CD4-positive, alpha-beta memory T cell (primary cell): ENCODE results near the gene RIMBP2. TPM values are rescaled to one million over a fixed set of nuclear protein-coding genes. Genes with fewer than 3 reads are reported as not detected.

Experiments used
- CTCF ChIA-PET: fragments of 350-600 bp; sonication (Branson Sonifier 250); formaldehyde crosslinking; loops from one replicate; lab custom pipeline; 2021; ENCODE audit warnings: inconsistent platforms; ENCODE audit not compliant: partially characterized antibody; lab: Charles Lee
- POLR2A ChIA-PET: fragments of 350-600 bp; sonication (Branson Sonifier 250); formaldehyde crosslinking; loops from one replicate; lab custom pipeline; 2021; ENCODE audit not compliant: partially characterized antibody; lab: Charles Lee
- DNase-seq, 5 donors: peaks; one replicate each; pipeline versions ENCODE4 v3.0.0 to v3.0.0-alpha.2; 2020 to 2022; ENCODE audit warnings: mixed read lengths in 1 of 5
- H3K27ac ChIP-seq: one replicate; pipeline ENCODE4 v1.7.0; 2013; ENCODE audit warnings: low read depth, low read length
- H3K27me3 ChIP-seq: 2 replicates; pipeline ENCODE4 v1.7.0; 2013; ENCODE audit warnings: mild to moderate bottlenecking, low read length, moderate library complexity; ENCODE audit not compliant: insufficient read depth
- H3K36me3 ChIP-seq: 2 replicates; pipeline ENCODE4 v1.7.0; 2013; ENCODE audit warnings: mild to moderate bottlenecking, low read length, moderate library complexity; ENCODE audit not compliant: insufficient read depth
- H3K4me1 ChIP-seq: 2 replicates; pipeline ENCODE4 v1.7.0; 2013; ENCODE audit warnings: mild to moderate bottlenecking, low read length, moderate library complexity; ENCODE audit not compliant: insufficient read depth
- H3K4me3 ChIP-seq, 2 donors: one replicate each; pipeline ENCODE4 v1.7.0; 2013; ENCODE audit warnings: low read length in 2 of 2, mild to moderate bottlenecking in 1 of 2
- H3K9me3 ChIP-seq, 2 donors: one replicate each; pipeline ENCODE4 v1.7.0; 2013; ENCODE audit warnings: low read length in 2 of 2, control low read depth in 1 of 2; ENCODE audit not compliant: control insufficient read depth in 1 of 2
- H3K27ac Mint-ChIP-seq, 7 donors: one replicate each; pipeline ENCODE4 v1.8.0; 2020 to 2021; ENCODE audit warnings: mixed read lengths in 7 of 7, mild to moderate bottlenecking in 6 of 7, inconsistent platforms in 3 of 7, moderate library complexity in 3 of 7
- H3K27me3 Mint-ChIP-seq, 2 donors: one replicate each; pipeline ENCODE4 v1.8.0; 2020 to 2021; ENCODE audit warnings: mixed read lengths in 2 of 2
- H3K36me3 Mint-ChIP-seq, 2 donors: one replicate each; pipeline ENCODE4 v1.8.0; 2020 to 2021; ENCODE audit warnings: mixed read lengths in 2 of 2, inconsistent platforms in 1 of 2, mild to moderate bottlenecking in 1 of 2
- H3K4me1 Mint-ChIP-seq, 4 donors: one replicate each; pipeline ENCODE4 v1.8.0; 2020 to 2021; ENCODE audit warnings: mixed read lengths in 4 of 4, mild to moderate bottlenecking in 1 of 4
- H3K4me3 Mint-ChIP-seq, 8 donors: one replicate each; pipeline ENCODE4 v1.8.0; 2020 to 2021; ENCODE audit warnings: mixed read lengths in 8 of 8, mild to moderate bottlenecking in 7 of 8, moderate library complexity in 6 of 8, inconsistent platforms in 3 of 8
- H3K9me3 Mint-ChIP-seq, 8 donors: one replicate each; pipeline ENCODE4 v1.8.0; 2020 to 2021; ENCODE audit warnings: mixed read lengths in 8 of 8, mild to moderate bottlenecking in 5 of 8, inconsistent platforms in 3 of 8, moderate library complexity in 1 of 8
- intact Hi-C: fragments of 100-400 bp; cut with micrococcal nuclease; formaldehyde crosslinking; loops from one replicate; pipeline ENCODE4 v1.15.1; 2023
- polyA plus RNA-seq, 2 donors: library from polyadenylated mRNA; unstranded; fragments of 300-500 nt; fragmentation: Illumina TruSeq; gene quantifications; one replicate each; pipeline ENCODE4 v1.2.3, GENCODE V29; 2021
- total RNA-seq, 2 experiments: library from RNA; stranded (reverse); gene quantifications; one replicate each; pipeline ENCODE4 v1.2.3, GENCODE V29; 2021

RIMBP2 gene
- total and polyA plus RNA-seq, 4 experiments from 2014 or later: 0.20 TPM; not detected in 3

- Mint-ChIP-seq H3K36me3 (peaks cover 0 to 3% of the 10 kb centered on the region in 2 donors), H3K27ac (peak overlapping the region in 1 of 7 donors; percentile 48), H3K4me3 (peak overlapping the region in 2 of 8 donors; percentile 25 to 63), H3K4me1 (peaks cover 6 to 20% (median 8%) of the 10 kb centered on the region in 4 donors), H3K27me3 (peaks cover 26 to 42% of the 10 kb centered on the region in 2 donors), H3K9me3 (peaks cover 0 to 13% (median 10%) of the 10 kb centered on the region in 8 donors)
- H3K4me1 ChIP-seq: no peaks in the 10 kb centered on the region
- H3K36me3 ChIP-seq: no peaks in the 10 kb centered on the region
- POLR2A ChIA-PET: no interaction called here
- no peak for DNase-seq
- H3K27ac ChIP-seq: no peak overlapping the region
- H3K27me3 ChIP-seq: no peaks in the 10 kb centered on the region
- no peaks in the 10 kb centered on the region for H3K9me3 ChIP-seq
- intact Hi-C loops: no loop called here
- H3K4me3 ChIP-seq: no peak overlapping the region
- CTCF ChIA-PET: no interaction called here
Measured at GRCh38 chr12:130715150-130715997, 725 bp downstream of the RIMBP2 start.

GRCh38 chr12:130714591-130715149 is 1.4 kb downstream of the RIMBP2 start:
- Histone ChIP-seq H3K36me3 (no peaks in the 10 kb centered on the region), H3K4me1 (no peaks in the 10 kb centered on the region), H3K27me3 (no peaks in the 10 kb centered on the region), H3K4me3 (no peak overlapping the region), H3K27ac (no peak overlapping the region), H3K9me3 (no peaks in the 10 kb centered on the region)
- no peak for DNase-seq
- peaks cover 0 to 3% of the 10 kb centered on the region in 2 donors for H3K36me3 Mint-ChIP-seq
- H3K4me1 Mint-ChIP-seq: peaks cover 6 to 20% (median 8%) of the 10 kb centered on the region in 4 donors
- intact Hi-C loops: no loop called here
- peak overlapping the region in 1 of 8 donors; percentile 63 for H3K4me3 Mint-ChIP-seq
- CTCF ChIA-PET: no interaction called here
- POLR2A ChIA-PET: no interaction called here
- peak overlapping the region in 1 of 7 donors; percentile 48 for H3K27ac Mint-ChIP-seq
- H3K9me3 Mint-ChIP-seq: peaks cover 0 to 10% (median 7%) of the 10 kb centered on the region in 8 donors
- H3K27me3 Mint-ChIP-seq: peaks cover 26 to 46% of the 10 kb centered on the region in 2 donors

- H3K27ac Mint-ChIP-seq: no peak overlapping the region
- Histone ChIP-seq H3K27ac (no peak overlapping the region), H3K4me1 (no peaks in the 10 kb centered on the region), H3K9me3 (no peaks in the 10 kb centered on the region), H3K4me3 (no peak overlapping the region), H3K36me3 (no peaks in the 10 kb centered on the region), H3K27me3 (no peaks in the 10 kb centered on the region)
- DNase-seq: no peak
- intact Hi-C loops: no loop called here
- ChIA-PET CTCF (no interaction called here), POLR2A (no interaction called here)
- H3K36me3 Mint-ChIP-seq: peaks cover 0 to 3% of the 10 kb centered on the region in 2 donors
- peaks cover 0 to 10% (median 7%) of the 10 kb centered on the region in 8 donors for H3K9me3 Mint-ChIP-seq
- peak overlapping the region in 3 of 8 donors; percentile 1 to 57 (median 42) for H3K4me3 Mint-ChIP-seq
- peaks cover 6 to 20% (median 8%) of the 10 kb centered on the region in 4 donors for H3K4me1 Mint-ChIP-seq
- peaks cover 26 to 46% of the 10 kb centered on the region in 2 donors for H3K27me3 Mint-ChIP-seq
Measured at GRCh38 chr12:130714091-130714590, 2.0 kb downstream of the RIMBP2 start.

- Histone ChIP-seq H3K4me1 (no peaks in the 10 kb centered on the region), H3K4me3 (no peak overlapping the region), H3K9me3 (no peaks in the 10 kb centered on the region), H3K36me3 (no peaks in the 10 kb centered on the region), H3K27me3 (no peaks in the 10 kb centered on the region), H3K27ac (no peak overlapping the region)
- peaks cover 0 to 3% of the 10 kb centered on the region in 2 donors for H3K36me3 Mint-ChIP-seq
- intact Hi-C loops: no loop called here
- CTCF ChIA-PET: no interaction called here
- H3K27me3 Mint-ChIP-seq: peaks cover 26 to 46% of the 10 kb centered on the region in 2 donors
- POLR2A ChIA-PET: no interaction called here
- H3K27ac Mint-ChIP-seq: no peak overlapping the region
- H3K4me1 Mint-ChIP-seq: peaks cover 6 to 20% (median 8%) of the 10 kb centered on the region in 4 donors
- H3K4me3 Mint-ChIP-seq: peak overlapping the region in 1 of 8 donors; percentile 42
- peaks cover 0 to 10% (median 7%) of the 10 kb centered on the region in 8 donors for H3K9me3 Mint-ChIP-seq
- DNase-seq: no peak
Measured at GRCh38 chr12:130713581-130713991, 2.5 kb downstream of the RIMBP2 start.

- Histone ChIP-seq H3K9me3 (no peaks in the 10 kb centered on the region), H3K27me3 (no peaks in the 10 kb centered on the region), H3K36me3 (no peaks in the 10 kb centered on the region), H3K4me3 (no peak overlapping the region), H3K27ac (no peak overlapping the region), H3K4me1 (no peaks in the 10 kb centered on the region)
- intact Hi-C loops: no loop called here
- POLR2A ChIA-PET: no interaction called here
- Mint-ChIP-seq H3K9me3 (peaks cover 0 to 3% (median under 1%) of the 10 kb centered on the region in 8 donors), H3K27ac (no peak overlapping the region), H3K4me3 (peak overlapping the region in 1 of 8 donors; percentile 23), H3K27me3 (peaks cover 26 to 41% of the 10 kb centered on the region in 2 donors), H3K4me1 (peaks cover 6 to 20% (median 8%) of the 10 kb centered on the region in 4 donors), H3K36me3 (peaks cover 0 to 3% of the 10 kb centered on the region in 2 donors)
- CTCF ChIA-PET: no interaction called here
- no peak for DNase-seq
Measured at GRCh38 chr12:130712346-130713065, 3.6 kb downstream of the RIMBP2 start.

- intact Hi-C loops: no loop called here
Measured at GRCh38 chr12:130711756-130712155, 4.3 kb downstream of the RIMBP2 start.

More at GRCh38 chr12:130711756-130712155, 4.3 kb downstream of the RIMBP2 start:
- peaks cover 29 to 35% of the 10 kb centered on the region in 2 donors for H3K27me3 Mint-ChIP-seq
- peaks cover 0 to 2% (median 0%) of the 10 kb centered on the region in 8 donors for H3K9me3 Mint-ChIP-seq
- no peaks in the 10 kb centered on the region for H3K9me3 ChIP-seq
- ChIA-PET POLR2A (no interaction called here), CTCF (no interaction called here)
- H3K4me3 Mint-ChIP-seq: no peak overlapping the region
- H3K36me3 Mint-ChIP-seq: no peaks in the 10 kb centered on the region
- no peaks in the 10 kb centered on the region for H3K4me1 ChIP-seq
- no peaks in the 10 kb centered on the region for H3K27me3 ChIP-seq
- no peak for DNase-seq
- H3K27ac Mint-ChIP-seq: no peak overlapping the region
- peaks cover 6 to 20% (median 8%) of the 10 kb centered on the region in 4 donors for H3K4me1 Mint-ChIP-seq
- no peak overlapping the region for H3K27ac ChIP-seq
- no peaks in the 10 kb centered on the region for H3K36me3 ChIP-seq
- H3K4me3 ChIP-seq: no peak overlapping the region
